ENCODE results near the gene PUS7.

PUS7 gene

DNA sequence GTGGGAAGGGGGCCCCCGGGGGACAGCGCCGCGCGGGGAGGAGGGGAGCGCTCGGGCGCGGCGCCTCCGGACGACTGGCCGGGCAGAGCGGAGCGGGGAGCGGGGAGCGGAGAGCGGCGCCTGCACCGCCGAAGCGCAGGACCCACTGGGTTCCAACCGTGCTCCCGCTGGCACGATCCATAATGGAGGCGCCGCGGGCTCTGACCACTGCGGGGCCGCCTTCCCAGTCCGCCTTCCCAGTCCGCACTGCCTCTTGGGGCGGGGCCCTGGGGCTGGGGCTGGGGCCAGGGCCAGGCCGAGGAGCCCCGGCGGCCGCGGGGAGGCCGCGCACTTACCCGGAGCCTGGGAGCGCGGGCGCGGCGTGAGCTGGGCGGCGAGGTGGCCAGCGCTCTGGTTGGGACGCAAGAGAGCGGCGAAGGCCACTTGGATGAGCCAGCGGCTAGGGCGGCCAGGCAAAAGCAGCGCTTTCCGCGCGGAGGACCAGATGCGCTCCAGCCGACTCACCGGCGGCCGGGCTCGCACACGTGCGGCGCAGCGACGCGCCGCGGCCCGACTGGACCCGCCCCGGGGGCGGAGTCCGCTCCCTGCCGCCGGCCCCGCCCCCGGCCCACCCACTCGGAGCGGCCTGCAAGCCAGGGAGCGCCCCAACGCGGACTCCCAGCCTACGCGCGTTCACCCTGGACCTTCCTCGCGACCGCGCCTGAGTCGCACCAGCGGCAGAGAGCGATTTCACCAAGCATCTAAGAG, at the start of gene PUS7:
Gene PUS7, minus strand, starts transcription at position 555 of the 747 bp plus-strand sequence. CDS start 13,759 bp downstream, outside the sequence.
- no peaks in the 10 kb centered on the region for H3K27me3 ChIP-seq (replicated peaks)
- peak within 1 kb of the TSS; percentile 86 for H3K4me3 ChIP-seq (ENCODE audit: low read depth, low read length)
- TF ChIP-seq CTCF (IDR thresholded peaks at IDR 0.05; ENCODE audit: low read depth, low read length, missing control alignments): no peak
- no peaks in the 10 kb centered on the region for H3K36me3 ChIP-seq (replicated peaks)
- peak within 1 kb of the TSS; percentile 84 for H3K27ac ChIP-seq
- in situ Hi-C loops (cut with HindIII; ENCODE audit: low pct_ligation_motif_present, low sequenced_read_pairs): no loop called here
- DNase-seq: peak; percentile 84

DNA sequence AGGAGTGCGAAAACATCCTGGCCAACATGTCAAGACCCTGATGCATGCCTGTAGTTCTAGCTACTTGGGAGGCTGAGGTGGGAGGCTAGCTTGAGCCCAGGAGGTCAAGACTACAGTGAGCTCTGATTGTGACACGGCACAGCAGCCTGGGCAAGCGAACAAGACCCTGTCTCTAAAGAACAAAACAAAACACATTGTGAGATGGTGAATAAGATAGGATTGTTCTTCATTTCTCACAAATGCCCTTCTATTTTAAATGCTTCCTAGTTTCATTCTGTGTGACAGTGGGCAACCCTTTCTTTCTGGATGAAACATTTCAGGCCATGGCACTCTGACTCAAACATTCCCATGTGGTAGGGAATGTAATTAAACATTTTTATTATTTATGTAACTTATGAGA, 45.8 kb upstream of the PUS7 start:
- in situ Hi-C loops (cut with HindIII; ENCODE audit: low pct_ligation_motif_present, low sequenced_read_pairs): no loop called here
- Histone ChIP-seq H3K36me3 (replicated peaks) (peaks cover 44% of the 10 kb centered on the region), H3K4me3 (ENCODE audit: low read depth, low read length) (no peak overlapping the region), H3K27ac (no peak overlapping the region), H3K27me3 (replicated peaks) (no peaks in the 10 kb centered on the region)
- TF ChIP-seq CTCF (IDR thresholded peaks at IDR 0.05; ENCODE audit: low read depth, low read length, missing control alignments): no peak
- no peak for DNase-seq

DNA sequence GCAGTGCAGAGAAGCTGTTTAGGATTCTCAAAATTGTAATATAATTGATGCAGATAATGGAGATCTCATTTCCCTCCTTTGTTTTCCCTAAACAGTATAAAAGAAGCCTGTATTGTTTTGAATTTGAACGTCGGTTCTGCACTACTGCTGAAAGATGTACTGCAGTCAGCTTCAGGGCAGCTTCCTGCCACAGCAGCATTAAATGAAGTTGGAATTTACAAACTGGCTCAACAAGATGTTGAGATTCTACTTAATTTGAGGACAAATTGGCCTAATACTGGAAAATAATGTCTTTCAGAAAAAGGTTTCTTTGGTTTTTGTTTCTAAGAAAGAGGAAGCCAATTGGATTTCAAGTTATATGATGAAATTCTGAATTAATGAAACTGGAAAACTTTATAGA, 45.0 kb upstream of the PUS7 start:
- Histone ChIP-seq H3K27me3 (replicated peaks) (no peaks in the 10 kb centered on the region), H3K4me3 (ENCODE audit: low read depth, low read length) (no peak overlapping the region), H3K27ac (no peak overlapping the region), H3K36me3 (replicated peaks) (peaks cover 46% of the 10 kb centered on the region)
- in situ Hi-C loops (cut with HindIII; ENCODE audit: low pct_ligation_motif_present, low sequenced_read_pairs): no loop called here
- no peak for TF ChIP-seq CTCF (IDR thresholded peaks at IDR 0.05; ENCODE audit: low read depth, low read length, missing control alignments)
- no peak for DNase-seq

DNA sequence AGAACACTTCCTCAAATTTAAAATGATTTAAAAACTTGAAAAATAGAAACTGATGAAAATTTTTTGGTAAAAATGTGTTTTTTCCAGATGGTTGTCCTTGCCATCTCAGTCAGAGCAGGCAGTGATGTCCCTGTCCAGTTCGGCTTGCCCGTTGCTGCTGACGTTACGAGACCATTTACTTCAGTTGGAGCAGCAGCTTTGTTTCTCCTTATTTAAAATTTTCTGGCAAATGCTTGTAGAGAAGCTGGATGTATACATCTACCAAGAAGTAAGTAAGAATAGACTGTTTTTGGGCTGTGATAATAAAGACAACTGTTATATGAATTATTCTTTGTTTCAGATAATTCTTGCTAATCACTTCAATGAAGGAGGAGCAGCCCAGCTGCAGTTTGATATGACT, 43.1 kb upstream of the PUS7 start:
- no peak for DNase-seq
- H3K4me3 ChIP-seq (ENCODE audit: low read depth, low read length): no peak overlapping the region
- H3K27me3 ChIP-seq (replicated peaks): no peaks in the 10 kb centered on the region
- TF ChIP-seq CTCF (IDR thresholded peaks at IDR 0.05; ENCODE audit: low read depth, low read length, missing control alignments): no peak
- in situ Hi-C loops (cut with HindIII; ENCODE audit: low pct_ligation_motif_present, low sequenced_read_pairs): no loop called here
- H3K27ac ChIP-seq: no peak overlapping the region
- peaks cover 55% of the 10 kb centered on the region for H3K36me3 ChIP-seq (replicated peaks)

GRCh38 chr7:105559926-105560325, 37.9 kb upstream of the PUS7 start:
- in situ Hi-C loops (cut with HindIII; ENCODE audit: low pct_ligation_motif_present, low sequenced_read_pairs): no loop called here
- Histone ChIP-seq H3K27ac (no peak overlapping the region), H3K4me3 (ENCODE audit: low read depth, low read length) (no peak overlapping the region), H3K36me3 (replicated peaks) (peaks cover 62% of the 10 kb centered on the region), H3K27me3 (replicated peaks) (no peaks in the 10 kb centered on the region)
- no peak for DNase-seq
- TF ChIP-seq CTCF (IDR thresholded peaks at IDR 0.05; ENCODE audit: low read depth, low read length, missing control alignments): no peak

GRCh38 chr7:105538339-105538738, 16.3 kb upstream of the PUS7 start:
- DNase-seq: no peak
- in situ Hi-C loops (cut with HindIII; ENCODE audit: low pct_ligation_motif_present, low sequenced_read_pairs): no loop called here
- Histone ChIP-seq H3K27ac (no peak overlapping the region), H3K36me3 (replicated peaks) (peaks cover 65% of the 10 kb centered on the region), H3K27me3 (replicated peaks) (no peaks in the 10 kb centered on the region), H3K4me3 (ENCODE audit: low read depth, low read length) (no peak overlapping the region)
- no peak for TF ChIP-seq CTCF (IDR thresholded peaks at IDR 0.05; ENCODE audit: low read depth, low read length, missing control alignments)
